Testis (tissue), 3 donors: Measurements from ENCODE around the gene ADPRM. TPM values are rescaled to one million over a fixed set of nuclear protein-coding genes. Genes with fewer than 3 reads are reported as not detected.

Experiments used
- DNase-seq: peaks from one replicate; pipeline ENCODE4 v3.0.0-alpha.2; 2019
- H3K27ac ChIP-seq, 2 donors: fragments of 200-600 bp; sonication (generic); one replicate each; pipeline ENCODE4 v1.5.1; 2019
- H3K27me3 ChIP-seq: fragments of 200-600 bp; sonication (generic); one replicate; pipeline ENCODE4 v1.5.1; 2019
- H3K36me3 ChIP-seq: fragments of 200-600 bp; sonication (generic); one replicate; pipeline ENCODE4 v1.5.1; 2017; ENCODE audit warnings: low read depth; ENCODE audit errors: missing control alignments
- H3K4me1 ChIP-seq: fragments of 200-600 bp; sonication (generic); one replicate; pipeline ENCODE4 v1.5.1; 2019
- H3K4me3 ChIP-seq, 2 donors: fragments of 200-600 bp; sonication (generic); one replicate each; pipeline ENCODE4 v1.5.1; 2017 to 2019
- H3K9me3 ChIP-seq: fragments of 200-600 bp; sonication (generic); one replicate; pipeline ENCODE4 v1.5.1; 2017
- POLR2A ChIP-seq: fragments of 450-650 bp; IDR thresholded peaks from one replicate; pipeline ENCODE4 v1.6.1; 2017; ENCODE audit warnings: antibody characterized with exemption, mild to moderate bottlenecking, moderate library complexity
- WGBS, 2 donors: methylation state at CpG; one replicate each; pipeline ENCODE4 v1.1.5; 2018; 5-methylcytosine and 5-hydroxymethylcytosine counted together
- intact Hi-C: fragments of 100-400 bp; cut with DNase I; formaldehyde crosslinking; loops from one replicate; pipeline ENCODE4 v1.15.1; 2023; ENCODE audit warnings: low total_unique reads
- polyA plus RNA-seq: library from polyadenylated mRNA; stranded (reverse); fragments of 350-450 nt; fragmentation: Illumina TruSeq; extraction: RNeasy Lipid Tissue Mini Kit (QIAGEN cat#74804); gene quantifications from one replicate; pipeline ENCODE4 v1.2.3, GENCODE V29; 2014; ENCODE audit warnings: low read depth, low replicate concordance; ENCODE audit not compliant: insufficient read depth
- total RNA-seq, 2 donors: library from RNA; depleted of rRNA; stranded (reverse); fragments of >200 nt; gene quantifications; one replicate each; pipeline ENCODE4 v1.2.3, GENCODE V29; 2016
- TF ChIP-seq, protein P1 (sequence below), 3 experiments: fragments of 450-650 bp in 2 of 3; fragments of 200-600 bp in 1 of 3; sonication (generic) in 1 of 3; IDR thresholded peaks; one replicate each; pipeline ENCODE4 v1.5.1; 2016 to 2019; ENCODE audit warnings: antibody characterized with exemption in 3 of 3, mild to moderate bottlenecking in 2 of 3, moderate library complexity in 1 of 3

ADPRM gene
- total and polyA plus RNA-seq, 3 donors from 2014 or later: 8.0 to 13.8 (median 9.0) TPM

DNA sequence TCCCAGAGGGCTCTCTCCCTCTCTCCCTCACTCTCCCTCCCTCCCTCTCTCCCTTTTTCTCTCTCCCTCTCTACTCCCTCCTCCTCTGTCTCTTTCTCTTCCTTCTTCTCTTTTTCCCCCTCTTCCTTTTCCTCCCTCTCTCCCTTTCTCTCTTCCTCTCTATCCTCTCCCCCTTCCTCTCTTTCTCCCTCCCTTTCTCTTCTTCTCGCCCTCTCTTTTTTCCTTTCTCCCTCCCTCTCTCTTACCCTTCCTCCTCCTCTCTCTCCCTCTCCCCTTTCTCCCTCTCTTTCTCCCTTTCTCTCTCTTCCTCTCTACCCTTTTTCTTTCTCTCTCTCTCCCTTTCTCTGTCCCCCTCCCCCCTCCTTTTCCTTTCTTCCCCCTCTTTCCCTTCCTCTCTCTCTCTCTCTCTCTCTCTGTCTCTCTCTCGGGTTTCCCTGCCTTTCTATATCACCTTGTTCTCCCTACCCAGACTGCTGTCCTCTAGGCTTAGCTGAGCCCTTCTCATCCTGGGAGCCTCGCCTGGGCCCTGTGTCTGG, 58.3 kb downstream of the ADPRM start:
- 87 to 91% methylated on average over 3 of the region's 3 CpGs for WGBS, 2 donors
- no peaks in the 10 kb centered on the region for H3K36me3 ChIP-seq
- no peak overlapping the region for H3K27ac ChIP-seq
- H3K27me3 ChIP-seq: no peaks in the 10 kb centered on the region
- H3K4me1 ChIP-seq: peaks cover 4% of the 10 kb centered on the region
- no peak overlapping the region for H3K4me3 ChIP-seq
- intact Hi-C loops: no loop called here
- H3K9me3 ChIP-seq: no peaks in the 10 kb centered on the region
- no peak for DNase-seq
- TF ChIP-seq, protein P1, sequence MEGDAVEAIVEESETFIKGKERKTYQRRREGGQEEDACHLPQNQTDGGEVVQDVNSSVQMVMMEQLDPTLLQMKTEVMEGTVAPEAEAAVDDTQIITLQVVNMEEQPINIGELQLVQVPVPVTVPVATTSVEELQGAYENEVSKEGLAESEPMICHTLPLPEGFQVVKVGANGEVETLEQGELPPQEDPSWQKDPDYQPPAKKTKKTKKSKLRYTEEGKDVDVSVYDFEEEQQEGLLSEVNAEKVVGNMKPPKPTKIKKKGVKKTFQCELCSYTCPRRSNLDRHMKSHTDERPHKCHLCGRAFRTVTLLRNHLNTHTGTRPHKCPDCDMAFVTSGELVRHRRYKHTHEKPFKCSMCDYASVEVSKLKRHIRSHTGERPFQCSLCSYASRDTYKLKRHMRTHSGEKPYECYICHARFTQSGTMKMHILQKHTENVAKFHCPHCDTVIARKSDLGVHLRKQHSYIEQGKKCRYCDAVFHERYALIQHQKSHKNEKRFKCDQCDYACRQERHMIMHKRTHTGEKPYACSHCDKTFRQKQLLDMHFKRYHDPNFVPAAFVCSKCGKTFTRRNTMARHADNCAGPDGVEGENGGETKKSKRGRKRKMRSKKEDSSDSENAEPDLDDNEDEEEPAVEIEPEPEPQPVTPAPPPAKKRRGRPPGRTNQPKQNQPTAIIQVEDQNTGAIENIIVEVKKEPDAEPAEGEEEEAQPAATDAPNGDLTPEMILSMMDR (IDR thresholded peaks at IDR 0.05): no peak
- no peak for TF ChIP-seq POLR2A

DNA sequence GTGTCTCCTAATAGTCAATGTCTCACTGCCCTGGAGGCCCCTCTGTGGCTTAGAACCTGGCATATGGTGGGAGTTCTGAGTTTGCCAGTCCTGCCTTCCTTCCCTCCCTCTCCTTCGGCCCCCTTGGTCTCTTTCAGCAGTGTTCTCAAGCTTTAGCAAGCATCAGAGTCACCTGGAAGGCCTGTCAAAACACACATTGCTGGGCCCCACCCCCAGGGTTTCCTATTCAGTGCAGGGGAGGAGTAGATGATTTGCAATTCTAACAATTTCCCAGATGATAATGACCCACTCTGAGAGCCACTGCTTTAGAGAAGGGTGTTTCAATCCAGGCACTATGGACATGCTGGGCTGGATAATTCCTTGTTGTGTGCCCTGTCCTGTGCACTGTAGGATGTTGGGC, 58.8 kb downstream of the ADPRM start:
- 71 to 86% methylated on average over 1 of the region's 1 CpG for WGBS, 2 donors
- H3K27ac ChIP-seq: no peak overlapping the region
- no peaks in the 10 kb centered on the region for H3K9me3 ChIP-seq
- DNase-seq: no peak
- H3K4me1 ChIP-seq: peaks cover 4% of the 10 kb centered on the region
- intact Hi-C loops: no loop called here
- H3K27me3 ChIP-seq: no peaks in the 10 kb centered on the region
- H3K36me3 ChIP-seq: no peaks in the 10 kb centered on the region
- TF ChIP-seq POLR2A: no peak
- TF ChIP-seq, protein P1 (IDR thresholded peaks at IDR 0.05): no peak
- no peak overlapping the region for H3K4me3 ChIP-seq

DNA sequence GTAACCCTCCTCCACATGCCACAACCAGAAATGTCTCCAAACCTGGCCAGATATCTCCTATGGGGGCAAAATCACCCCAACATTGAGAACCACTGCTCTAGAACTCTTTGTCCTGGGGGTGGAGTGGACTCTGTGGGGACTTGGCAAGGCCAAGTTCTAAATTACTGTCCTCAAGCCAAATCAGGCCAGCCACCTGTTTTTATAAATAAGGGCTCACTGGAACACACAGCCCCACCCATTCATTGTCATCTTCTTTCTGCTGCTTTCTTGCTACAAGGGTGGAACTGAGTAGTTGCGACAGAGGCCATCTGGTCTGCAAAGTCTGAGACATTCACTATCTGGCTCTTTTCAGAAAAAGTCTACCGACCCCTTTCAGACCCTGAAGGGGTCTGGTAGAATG, 59.2 kb downstream of the ADPRM start:
- no peaks in the 10 kb centered on the region for H3K27me3 ChIP-seq
- TF ChIP-seq POLR2A: no peak
- TF ChIP-seq, protein P1 (IDR thresholded peaks at IDR 0.05): no peak
- no peak overlapping the region for H3K27ac ChIP-seq
- 88 to 94% methylated on average over 2 of the region's 2 CpGs for WGBS, 2 donors
- peaks cover 4% of the 10 kb centered on the region for H3K4me1 ChIP-seq
- H3K9me3 ChIP-seq: no peaks in the 10 kb centered on the region
- intact Hi-C loops: no loop called here
- no peak for DNase-seq
- H3K4me3 ChIP-seq: no peak overlapping the region
- H3K36me3 ChIP-seq: no peaks in the 10 kb centered on the region

DNA sequence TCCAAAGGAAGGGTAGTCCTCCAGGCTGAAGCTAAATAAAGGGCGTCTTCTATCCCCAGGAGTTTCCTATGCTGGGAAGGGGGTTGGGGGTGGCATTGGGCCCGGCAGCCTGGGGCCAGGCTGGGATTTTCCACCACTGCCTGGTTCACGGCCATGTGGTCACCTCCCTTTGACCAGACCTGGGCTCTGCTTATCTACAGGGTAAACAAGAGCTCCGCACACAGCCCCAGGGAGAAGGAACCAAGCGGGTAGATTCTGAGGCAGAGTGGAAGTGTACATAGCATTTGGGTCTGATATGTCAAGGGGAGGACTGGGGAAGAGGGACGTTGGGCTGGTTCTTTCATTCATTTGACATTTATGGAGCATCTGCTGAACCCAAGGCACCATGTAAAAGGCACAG, 59.7 kb downstream of the ADPRM start:
- Histone ChIP-seq H3K27ac (no peak overlapping the region), H3K4me1 (peaks cover 4% of the 10 kb centered on the region), H3K27me3 (no peaks in the 10 kb centered on the region), H3K4me3 (no peak overlapping the region), H3K9me3 (no peaks in the 10 kb centered on the region), H3K36me3 (no peaks in the 10 kb centered on the region)
- intact Hi-C loops: no loop called here
- WGBS, 2 donors: 84 to 95% methylated on average over 6 of the region's 6 CpGs
- TF ChIP-seq, protein P1 (IDR thresholded peaks at IDR 0.05): no peak
- TF ChIP-seq POLR2A: no peak
- DNase-seq: no peak

DNA sequence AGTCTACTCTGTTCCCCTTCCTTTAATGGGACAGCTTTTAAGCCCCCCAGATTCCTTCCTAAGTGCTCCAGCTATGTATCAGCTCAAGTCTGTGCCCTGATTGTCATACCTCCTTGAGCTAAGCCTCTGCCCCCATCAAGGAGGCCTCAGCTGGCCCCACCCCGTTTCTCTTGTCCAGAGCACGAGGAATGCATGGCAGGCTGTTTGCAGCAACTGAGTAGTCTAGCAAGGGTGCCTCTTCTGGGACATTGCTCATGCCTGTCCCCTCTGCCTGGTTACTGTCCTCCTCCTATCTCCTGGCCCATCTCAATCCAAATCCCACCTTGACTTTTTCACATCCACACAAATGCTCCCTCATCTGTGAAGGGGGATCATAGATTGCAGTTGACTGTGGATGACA, 60.3 kb downstream of the ADPRM start:
- intact Hi-C loops: no loop called here
- H3K9me3 ChIP-seq: no peaks in the 10 kb centered on the region
- H3K4me3 ChIP-seq: no peak overlapping the region
- WGBS, 2 donors: 68 to 95% methylated on average over 2 of the region's 2 CpGs
- H3K27ac ChIP-seq: no peak overlapping the region
- no peaks in the 10 kb centered on the region for H3K27me3 ChIP-seq
- DNase-seq: no peak
- peaks cover 4% of the 10 kb centered on the region for H3K4me1 ChIP-seq
- TF ChIP-seq POLR2A: no peak
- TF ChIP-seq, protein P1 (IDR thresholded peaks at IDR 0.05): no peak
- no peaks in the 10 kb centered on the region for H3K36me3 ChIP-seq
